Stimulated activated CD8-positive, alpha-beta memory T cell treated with anti-CD3 and anti-CD28 coated beads, Interleukin-7, amount 100 ng/mL, for 48 hours (primary cell): ENCODE data around the gene GALNT5.
A peak's percentile ranks its signal among the peaks of the same experiment; 100 is the strongest.

ENCODE experiments used
- DNase-seq, 2 donors: peaks; one replicate each; pipeline ENCODE4 v3.0.0-alpha.2; 2020; ENCODE audit warnings: low read depth in 1 of 2; ENCODE audit errors: extremely low read depth in 1 of 2

The GALNT5 gene

DNA sequence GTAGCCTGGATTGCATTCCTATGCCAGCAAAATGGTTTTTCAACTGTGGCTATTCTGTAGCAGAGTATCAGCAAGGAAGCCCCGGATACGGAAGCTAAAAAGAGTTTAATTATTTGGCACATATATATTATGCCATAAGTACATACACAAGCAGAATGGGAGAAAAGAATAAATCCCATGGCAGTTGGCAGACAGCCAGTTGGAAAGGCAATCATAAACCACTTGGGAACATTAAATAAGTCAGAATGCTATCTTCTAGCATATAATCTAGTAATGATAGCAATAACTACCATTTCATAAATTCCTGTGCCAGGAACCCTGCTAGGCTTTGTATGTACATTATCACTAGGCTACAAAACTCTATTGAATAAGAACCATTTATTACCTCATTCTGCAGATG is 26.0 kb downstream of the GALNT5 start:
- DNase-seq = no peak

DNA sequence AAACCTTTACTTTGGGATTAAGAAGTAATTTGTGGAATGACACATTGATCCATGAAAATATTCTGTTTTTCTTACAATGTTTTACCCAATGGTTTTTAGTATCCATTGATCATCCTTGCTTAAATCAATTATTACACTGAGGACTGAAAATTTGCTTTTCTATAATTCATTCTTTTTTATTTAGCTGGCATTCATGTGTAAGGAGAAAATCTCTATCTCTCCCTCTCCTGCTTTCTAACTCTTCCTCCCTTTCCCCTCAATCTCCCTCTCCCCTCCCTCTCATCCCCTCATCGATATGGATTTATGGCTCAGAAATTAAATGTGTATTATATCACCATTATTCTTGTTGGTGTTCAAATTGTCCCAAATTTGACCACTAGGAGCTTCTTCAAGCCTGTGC is 29.7 kb downstream of the GALNT5 start:
- no peak for DNase-seq

DNA sequence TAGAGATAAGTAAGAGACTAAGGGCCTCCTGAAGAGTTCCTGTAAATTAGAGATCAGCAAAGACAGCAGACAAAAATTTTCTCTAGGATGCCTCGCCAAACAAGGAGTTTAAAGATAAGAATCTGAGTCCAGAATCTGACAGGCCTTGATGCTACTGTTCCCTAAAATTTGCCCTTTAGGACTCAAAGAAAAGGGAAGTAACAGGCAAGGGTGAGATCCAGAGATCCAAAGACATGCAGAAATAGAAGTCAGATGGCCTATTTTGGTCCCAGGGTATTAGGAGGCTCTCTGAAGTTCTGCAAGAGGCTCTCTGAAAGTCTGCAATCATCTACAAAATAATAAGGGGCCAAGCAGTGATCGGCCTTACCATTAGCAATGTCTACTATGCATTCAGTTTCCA is 33.0 kb downstream of the GALNT5 start:
- DNase-seq = no peak

DNA sequence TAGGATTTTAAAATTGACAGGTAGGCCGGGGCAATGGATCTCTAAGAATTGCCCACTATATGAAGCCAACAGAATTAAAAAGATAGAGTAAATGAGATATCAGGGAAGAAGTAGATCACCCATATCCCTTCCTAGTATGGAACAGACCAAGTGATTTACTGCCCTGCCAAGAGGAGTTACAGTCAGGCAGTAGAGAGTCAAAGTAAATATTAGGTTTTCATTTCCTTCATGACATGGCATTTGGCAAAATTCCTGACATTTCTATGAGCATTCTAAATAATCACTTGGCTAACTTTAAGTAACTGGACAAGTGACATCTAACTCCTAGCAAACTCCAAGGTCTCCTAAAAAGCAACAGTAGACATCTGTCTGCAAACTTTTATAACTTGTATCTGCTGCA is 33.5 kb downstream of the GALNT5 start:
- no peak for DNase-seq

DNA sequence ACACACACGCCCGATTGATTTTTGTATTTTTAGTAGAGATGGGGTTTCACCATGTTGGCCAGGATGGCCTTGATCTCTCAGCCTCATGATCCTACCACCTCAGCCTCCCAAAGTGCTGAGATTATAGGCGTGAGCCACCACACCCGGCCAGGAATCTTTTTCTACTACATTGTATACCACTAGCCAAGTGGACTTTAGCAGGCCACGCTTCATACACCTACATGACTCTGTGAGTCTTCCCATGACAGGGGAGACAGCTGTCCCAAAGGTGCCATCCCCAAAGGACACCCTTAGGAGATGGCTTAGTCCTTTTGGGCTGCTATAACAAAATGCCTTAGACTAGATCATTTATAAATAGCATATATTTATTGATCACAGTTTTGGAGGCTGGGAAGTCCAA is 35.3 kb downstream of the GALNT5 start:
- DNase-seq = no peak

DNA sequence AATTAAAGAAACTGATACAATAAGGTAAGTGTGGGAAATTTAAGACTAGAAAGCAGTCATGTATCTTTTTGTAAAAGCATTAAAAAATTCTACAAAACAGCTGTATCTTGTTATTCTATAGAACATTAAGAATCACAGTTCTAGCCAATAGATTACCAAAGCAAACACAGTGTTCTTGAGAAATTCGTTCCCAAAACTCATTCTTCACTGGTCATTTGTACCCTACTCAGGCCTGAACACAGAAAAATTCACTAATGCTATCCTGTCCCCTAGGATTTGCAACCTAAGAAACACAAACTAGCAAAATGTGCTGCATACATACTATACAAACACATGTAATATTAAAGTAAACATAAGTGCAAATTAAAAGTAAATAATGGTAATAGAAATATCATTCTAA is 39.0 kb downstream of the GALNT5 start:
- no peak for DNase-seq

DNA sequence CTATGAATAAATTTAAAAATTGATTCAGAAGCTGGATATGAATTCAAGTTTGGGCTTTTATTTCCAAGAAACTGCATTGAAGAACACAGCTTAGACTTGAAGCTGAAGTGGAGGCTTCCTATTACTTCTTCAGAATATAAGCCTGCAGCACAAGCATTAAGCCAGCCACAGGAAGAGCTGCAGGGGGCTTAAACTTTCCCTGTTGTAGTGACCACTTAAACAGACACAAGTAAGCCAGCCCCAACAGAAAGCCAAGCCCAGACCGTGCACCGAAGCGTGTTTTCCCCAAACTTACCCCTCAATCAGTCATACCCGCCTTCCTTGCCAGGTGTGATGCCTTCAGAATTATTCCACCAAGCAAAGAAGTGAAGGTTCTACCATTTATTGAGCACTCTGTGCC is 39.5 kb downstream of the GALNT5 start:
- DNase-seq = no peak

DNA sequence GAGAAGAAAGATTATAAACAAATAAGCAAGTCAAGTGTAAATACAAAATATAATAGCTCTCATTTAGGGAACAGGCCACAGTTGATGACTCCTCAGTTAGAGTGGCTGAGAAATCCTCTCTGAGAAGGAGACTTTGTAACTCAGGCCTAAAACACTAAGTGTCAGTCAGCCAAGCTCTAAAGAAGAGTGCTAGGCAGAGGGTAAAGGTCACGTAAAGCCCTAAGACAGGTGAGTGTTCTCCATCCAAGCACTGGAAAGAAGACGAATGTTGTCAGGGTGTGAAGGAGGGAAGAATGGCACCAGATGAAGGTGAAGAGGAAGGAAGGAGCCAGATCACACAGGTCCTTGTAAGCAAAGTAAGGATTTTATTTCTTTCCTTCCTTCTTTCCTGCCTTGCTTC is 43.8 kb downstream of the GALNT5 start:
- DNase-seq = no peak

DNA sequence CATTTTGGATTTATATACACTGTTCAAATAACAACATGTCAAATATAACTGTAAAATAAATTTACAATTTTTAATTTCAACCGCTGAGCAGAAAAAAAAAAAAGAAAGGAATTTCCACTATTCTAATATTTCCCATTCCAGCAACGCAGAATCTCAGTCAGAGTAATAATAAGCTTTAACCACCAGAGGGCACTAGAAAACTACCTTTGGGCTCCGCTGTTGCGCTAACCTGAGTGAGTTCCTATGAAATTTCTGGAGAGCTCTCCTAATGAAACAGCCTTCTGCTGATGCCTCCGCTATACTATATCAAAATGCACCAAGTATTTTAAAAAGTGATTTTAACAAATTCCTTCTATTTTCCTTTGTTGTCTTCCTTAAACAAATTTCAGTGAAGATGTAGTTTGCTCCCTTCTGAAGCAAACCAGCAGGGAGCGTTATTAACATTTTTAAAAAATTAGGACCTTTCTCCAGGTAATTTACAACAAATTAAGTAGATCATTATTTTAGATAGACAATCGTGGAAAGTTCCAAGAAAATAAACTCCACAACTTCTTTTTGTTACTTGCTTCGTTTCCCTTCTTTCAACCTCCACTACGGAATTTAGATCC is 45.1 kb downstream of the GALNT5 start:
- DNase-seq = peak in 1 of 2 donors; percentile 4

DNA sequence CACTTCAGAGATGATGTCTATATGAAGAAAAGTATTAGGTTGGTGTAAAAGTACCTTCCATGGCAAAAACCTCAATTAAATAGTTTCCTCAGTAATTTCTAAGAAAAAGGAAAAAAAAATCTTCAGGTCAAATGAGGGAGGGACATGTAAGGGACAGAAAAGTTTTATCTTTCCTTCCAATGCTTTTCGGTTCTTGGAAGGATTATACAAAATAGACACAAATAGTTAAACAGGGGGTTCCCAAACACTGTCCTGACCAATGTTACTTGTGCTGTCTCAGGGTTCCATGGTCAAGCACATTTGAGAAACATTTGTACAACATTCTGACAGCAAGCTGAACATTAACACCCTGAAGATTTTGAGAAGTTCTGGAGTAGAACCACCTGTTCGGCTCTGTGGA is 46.1 kb downstream of the GALNT5 start:
- DNase-seq = no peak

DNA sequence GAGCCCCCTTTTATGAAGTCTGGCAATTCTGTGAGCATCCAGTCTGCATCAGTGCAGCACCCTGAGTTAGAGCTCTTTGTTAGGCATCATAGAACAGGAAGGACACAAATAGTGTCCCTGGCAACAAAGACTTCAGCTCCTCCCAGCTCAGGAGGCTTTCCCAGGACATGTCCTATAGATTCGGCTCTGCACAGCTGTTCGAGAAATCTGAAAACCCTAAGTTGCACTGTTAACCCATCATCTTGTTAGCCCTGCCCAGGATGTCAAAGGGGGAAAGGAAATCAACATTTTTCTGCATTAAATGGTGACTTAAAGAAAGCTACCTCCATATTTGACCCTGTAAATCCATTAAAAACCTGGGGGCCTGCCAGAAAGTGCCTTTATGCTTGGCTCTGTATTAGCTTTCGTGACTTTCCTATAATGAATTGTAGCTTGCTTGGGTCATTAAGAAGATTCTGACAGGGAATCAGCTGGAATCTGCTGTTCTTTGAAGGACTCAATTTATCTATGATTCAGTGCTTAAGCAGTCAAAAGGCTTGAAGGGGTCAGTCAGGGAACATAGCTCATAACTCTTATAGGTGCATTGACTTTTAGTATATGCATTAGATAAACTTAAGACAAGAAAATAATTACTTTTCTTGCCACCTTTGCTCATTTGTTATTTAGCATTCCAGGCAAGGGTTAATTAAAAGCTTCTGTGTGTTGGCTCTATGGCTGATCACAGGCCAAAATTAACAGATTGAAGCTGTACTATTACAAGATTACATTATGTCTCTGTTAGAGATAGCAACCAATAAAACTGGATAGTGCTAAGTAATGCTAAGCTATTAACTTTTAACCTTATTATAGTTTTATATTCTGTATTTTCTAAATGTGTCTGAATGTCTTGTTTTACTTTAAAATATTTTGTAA is 47.6 kb downstream of the GALNT5 start:
- DNase-seq = no peak

DNA sequence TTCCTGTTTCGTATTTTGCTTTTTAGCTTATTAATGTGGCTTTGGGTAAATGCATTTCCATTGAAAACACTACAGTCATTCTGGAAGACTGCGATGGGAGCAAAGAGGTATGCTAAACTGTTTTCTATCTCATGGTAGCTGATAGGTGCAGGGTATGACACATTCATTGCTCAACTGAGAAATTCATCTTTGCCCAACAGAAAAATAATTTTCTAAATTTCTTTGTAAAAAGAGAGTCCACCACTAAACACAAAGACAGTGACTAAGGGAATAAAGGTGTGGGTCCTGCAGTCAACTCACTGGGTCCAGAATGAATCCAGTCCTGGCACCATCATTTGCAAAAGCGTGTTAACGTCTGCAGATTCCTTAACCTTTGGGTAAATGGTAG is 48.2 kb downstream of the GALNT5 start:
- DNase-seq = no peak

DNA sequence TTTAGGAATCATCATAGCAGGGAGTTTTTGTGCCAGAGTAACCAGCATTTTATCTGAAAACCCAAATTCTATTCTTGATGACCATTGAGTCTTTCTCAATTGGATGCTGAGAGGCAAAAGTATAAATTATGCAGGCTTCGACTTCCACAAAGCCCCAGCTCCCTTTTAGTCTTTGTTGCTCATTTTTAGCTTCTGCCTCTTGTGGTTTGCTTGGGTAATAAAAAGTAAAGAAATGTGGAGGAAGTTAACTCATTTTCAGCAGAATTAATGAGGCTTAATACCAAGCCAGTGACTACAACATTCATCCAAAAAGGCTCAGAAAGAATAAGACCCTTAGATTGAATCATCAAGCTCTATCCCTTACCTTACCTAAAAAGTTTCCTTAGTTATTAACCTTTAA is 49.5 kb downstream of the GALNT5 start:
- no peak for DNase-seq

DNA sequence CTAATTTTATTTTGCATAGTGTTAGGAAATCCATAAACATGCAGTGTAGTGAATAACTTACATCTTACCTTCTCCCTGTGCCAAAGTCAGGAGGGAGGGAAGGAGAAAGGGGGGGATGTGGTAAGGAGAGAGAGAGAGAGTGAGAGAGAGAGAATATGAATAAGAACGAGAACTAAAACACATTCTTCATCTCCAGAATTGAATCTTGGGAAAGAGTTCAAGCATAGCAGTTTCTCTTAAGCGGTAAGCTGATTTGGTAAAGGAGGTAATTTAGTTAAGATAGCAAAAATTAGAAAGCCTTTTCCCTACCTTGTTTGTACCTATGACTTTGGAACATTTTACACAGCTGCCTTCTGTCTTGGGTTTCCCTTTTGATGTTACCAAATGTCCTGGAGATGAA is 52.4 kb downstream of the GALNT5 start:
- no peak for DNase-seq

DNA sequence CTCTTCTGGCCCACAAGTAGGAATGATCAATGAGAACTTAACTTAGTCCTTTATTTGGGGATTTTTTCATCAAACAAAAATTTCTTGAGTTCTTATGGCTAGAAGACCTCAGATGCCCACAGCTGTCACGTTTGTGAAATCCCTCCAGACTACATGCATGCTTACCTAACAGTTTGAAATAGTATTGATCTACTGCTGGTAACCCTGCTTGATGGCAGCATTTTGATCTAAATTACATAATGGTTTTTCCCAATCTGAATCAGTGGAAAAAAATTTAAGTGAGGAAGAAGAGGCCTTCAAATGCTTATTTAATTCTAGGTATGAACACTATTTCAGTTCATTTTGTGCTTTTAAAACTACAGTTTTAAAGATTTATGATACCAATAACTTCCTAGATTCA is 54.2 kb downstream of the GALNT5 start:
- DNase-seq = no peak

DNA sequence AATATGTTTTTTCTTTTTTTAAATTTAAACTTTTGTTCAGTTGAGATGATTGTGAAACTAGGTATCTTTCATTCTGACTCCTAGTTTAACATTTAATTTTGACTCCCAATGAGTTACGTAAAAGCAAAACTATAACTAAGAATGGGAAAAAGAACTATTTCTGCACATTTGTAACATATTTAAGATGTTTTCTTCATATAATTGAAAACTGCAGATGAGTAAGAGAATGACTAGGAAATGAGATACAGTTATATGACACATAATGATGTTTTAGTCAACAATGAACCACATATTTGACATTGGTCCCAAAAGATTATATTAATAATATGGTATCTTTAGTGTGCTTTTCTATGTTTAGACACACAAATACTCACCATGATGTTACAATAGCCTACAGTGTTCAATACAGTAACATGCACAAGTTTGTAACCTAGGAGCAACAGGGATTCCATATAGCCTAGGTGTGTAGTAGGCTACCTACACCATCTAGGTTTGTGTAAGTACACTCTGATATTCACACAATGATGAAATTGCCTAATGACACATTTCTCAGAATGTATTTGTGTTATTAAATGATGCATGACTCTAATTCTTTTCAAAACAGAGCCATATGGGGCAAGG is 55.5 kb downstream of the GALNT5 start:
- no peak for DNase-seq

DNA sequence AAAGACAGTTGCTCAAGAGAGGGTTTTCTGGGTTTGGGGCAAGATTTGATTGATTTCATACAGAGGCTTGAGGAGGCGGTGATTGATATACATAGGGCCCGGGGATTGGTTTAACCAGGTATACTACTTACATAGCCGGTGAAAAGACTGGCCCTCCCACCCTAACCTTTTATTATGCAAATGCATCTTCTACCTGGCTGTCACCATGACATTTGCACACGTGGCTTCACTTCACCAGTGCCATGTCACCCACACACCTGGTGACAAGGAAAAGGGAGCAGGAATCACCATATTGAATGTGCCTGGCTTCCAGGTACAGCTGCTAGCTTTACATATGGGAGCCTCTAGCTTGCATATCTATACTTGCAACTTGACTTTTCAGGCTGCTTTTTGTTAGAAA is 58.4 kb downstream of the GALNT5 start:
- no peak for DNase-seq

DNA sequence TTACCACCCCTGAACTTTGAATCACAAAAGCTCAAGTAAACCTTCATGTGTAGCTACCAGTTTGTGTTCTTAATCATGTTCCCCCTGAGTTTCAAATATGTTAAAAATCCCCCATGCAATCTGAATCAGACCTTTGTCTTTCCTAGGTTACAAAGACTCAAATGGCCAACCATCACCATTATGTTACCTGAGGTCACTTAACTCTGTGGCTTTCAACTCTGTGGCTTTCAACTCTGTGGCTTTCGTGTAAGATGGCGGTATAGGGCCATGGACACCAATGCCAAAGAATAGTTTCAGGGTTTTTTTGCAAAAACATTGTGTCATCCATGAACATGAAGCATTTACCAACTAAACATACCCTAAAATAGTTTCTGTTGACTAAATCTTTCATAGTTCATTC is 61.4 kb downstream of the GALNT5 start:
- DNase-seq = no peak

DNA sequence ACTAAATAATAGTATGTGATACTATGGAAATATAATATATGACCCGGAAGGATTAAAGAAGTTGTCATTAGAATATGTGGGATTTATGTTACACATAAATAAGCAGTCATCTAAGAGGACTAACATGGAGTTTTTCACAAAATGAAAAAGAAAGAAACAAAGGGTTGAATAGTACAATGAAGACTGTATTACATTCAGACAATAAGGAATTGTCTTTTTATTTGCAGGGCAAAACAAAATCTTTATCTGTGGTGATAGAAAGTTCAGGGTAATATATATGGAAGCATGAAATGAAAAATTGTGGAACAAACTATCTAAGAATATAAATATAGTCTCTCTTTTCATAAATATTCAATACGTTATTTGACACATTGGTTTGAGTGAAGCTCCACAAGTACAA is 62.3 kb downstream of the GALNT5 start:
- DNase-seq = no peak

DNA sequence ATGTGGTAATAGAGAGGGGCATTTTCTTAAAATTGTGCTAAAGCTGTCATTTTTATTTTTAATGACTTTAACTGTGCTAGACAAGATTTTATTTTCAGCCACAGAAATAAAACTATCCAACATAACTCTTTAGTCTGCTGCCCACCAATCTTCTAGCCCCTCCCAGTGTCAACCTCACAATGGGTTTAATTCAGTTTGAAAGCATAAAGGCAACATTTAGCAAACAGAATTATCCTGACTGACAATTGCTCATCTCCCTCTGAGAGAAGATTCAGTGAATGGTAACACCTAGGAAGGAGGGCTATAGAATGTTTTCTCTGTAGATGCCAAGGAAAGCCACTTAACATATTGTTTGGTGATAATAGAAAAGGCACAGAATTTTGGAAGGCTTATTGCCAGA is 62.9 kb downstream of the GALNT5 start:
- no peak for DNase-seq

DNA sequence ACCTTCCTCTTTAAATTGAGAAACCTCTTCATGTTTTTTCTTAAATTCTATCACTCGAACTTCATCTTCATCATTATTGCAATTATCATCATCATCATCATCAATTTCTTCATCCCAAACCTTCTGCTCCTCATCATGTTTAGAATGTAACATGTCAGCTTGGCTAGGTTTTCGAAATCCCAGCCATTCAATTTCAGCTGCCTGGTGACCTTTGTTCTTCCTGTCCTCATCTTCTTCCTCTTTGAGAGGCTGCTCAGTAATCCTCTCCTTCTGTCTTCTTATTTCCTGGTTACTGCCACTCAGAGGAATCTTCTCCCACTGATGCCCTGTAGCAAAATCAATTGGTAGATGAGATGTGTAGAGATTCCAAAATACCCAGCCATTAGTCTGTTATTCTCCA is 64.0 kb downstream of the GALNT5 start:
- no peak for DNase-seq

DNA sequence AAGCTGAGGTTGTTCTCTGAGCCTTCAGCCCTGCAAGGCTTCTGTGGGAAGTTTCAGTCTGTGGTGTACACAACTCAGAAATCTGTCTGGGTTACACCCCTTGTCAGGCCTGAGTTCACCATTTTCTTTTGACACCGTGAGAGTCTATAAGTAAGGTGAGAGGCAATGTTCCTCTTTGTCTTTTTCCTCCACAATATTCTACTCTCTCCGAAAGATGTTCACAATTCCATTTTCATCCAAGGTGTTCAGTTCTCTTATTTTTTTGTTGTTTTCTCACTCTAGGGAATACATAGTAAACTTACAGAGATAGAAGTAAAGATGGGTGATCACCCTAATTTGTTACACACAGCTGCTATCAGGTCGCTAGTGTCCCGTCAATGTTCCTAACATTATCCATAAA is 64.9 kb downstream of the GALNT5 start:
- no peak for DNase-seq
